Sigmoid colon (tissue), 4 donors: ENCODE data around the gene POU2F3.

ENCODE experiments used
- EP300 ChIP-seq, 4 donors: sonication (generic); formaldehyde crosslinking; IDR thresholded peaks; one replicate each; pipeline ENCODE4 v1.6.1; 2017; ENCODE audit warnings: antibody characterized with exemption in 4 of 4
- TF ChIP-seq, protein P1 (sequence below), 4 experiments: fragments of 450-650 bp in 3 of 4; fragments of 200-600 bp in 1 of 4; IDR thresholded peaks; one replicate each; pipeline ENCODE4 v1.5.1; 2016 to 2019; ENCODE audit warnings: antibody characterized with exemption in 4 of 4, mild to moderate bottlenecking in 3 of 4, moderate library complexity in 2 of 4

GRCh38 chr11:120332822-120333716 is 93.1 kb downstream of the POU2F3 start:
- TF ChIP-seq EP300 (IDR thresholded peaks at IDR 0.05), result no peak
- TF ChIP-seq, protein P1, sequence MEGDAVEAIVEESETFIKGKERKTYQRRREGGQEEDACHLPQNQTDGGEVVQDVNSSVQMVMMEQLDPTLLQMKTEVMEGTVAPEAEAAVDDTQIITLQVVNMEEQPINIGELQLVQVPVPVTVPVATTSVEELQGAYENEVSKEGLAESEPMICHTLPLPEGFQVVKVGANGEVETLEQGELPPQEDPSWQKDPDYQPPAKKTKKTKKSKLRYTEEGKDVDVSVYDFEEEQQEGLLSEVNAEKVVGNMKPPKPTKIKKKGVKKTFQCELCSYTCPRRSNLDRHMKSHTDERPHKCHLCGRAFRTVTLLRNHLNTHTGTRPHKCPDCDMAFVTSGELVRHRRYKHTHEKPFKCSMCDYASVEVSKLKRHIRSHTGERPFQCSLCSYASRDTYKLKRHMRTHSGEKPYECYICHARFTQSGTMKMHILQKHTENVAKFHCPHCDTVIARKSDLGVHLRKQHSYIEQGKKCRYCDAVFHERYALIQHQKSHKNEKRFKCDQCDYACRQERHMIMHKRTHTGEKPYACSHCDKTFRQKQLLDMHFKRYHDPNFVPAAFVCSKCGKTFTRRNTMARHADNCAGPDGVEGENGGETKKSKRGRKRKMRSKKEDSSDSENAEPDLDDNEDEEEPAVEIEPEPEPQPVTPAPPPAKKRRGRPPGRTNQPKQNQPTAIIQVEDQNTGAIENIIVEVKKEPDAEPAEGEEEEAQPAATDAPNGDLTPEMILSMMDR (IDR thresholded peaks at IDR 0.05), result no peak
